WTC11 (cell line): ENCODE measurements around the gene PSMA4.

Source experiments
- CBFB ChIP-seq: sonication (generic); formaldehyde crosslinking; IDR thresholded peaks from 2 replicates; pipeline ENCODE4 v1.8.1; 2022; ENCODE audit warnings: mild to moderate bottlenecking, low read depth, missing genetic modification reagents
- CTCF ChIP-seq: fragments of 200-600 bp; IDR thresholded peaks from 2 replicates; pipeline ENCODE4 v1.8.0; 2022; ENCODE audit warnings: antibody characterized with exemption
- E2F5 ChIP-seq: sonication (generic); formaldehyde crosslinking; IDR thresholded peaks from 2 replicates; pipeline ENCODE4 v1.8.1; 2022; ENCODE audit warnings: mild to moderate bottlenecking, moderate library complexity, missing genetic modification reagents
- MAX ChIP-seq: sonication (generic); formaldehyde crosslinking; IDR thresholded peaks from 2 replicates; pipeline ENCODE4 v1.8.0; 2022; ENCODE audit warnings: mild to moderate bottlenecking, missing genetic modification reagents
- NFYB ChIP-seq: sonication (generic); formaldehyde crosslinking; conservative IDR thresholded peaks from 2 replicates; pipeline ENCODE4 v1.8.0; 2022; ENCODE audit warnings: low read depth, missing genetic modification reagents
- NR3C1 ChIP-seq: sonication (generic); formaldehyde crosslinking; conservative IDR thresholded peaks from 2 replicates; pipeline ENCODE4 v1.8.1; 2023; ENCODE audit warnings: low read depth, mild to moderate bottlenecking, missing genetic modification reagents
- SP1 ChIP-seq: sonication (generic); formaldehyde crosslinking; conservative IDR thresholded peaks from 2 replicates; pipeline ENCODE4 v1.8.1; 2022; ENCODE audit warnings: missing genetic modification reagents
- ZNF138 ChIP-seq: sonication (generic); formaldehyde crosslinking; conservative IDR thresholded peaks from 2 replicates; pipeline ENCODE4 v1.8.1; 2022; ENCODE audit warnings: mild to moderate bottlenecking, moderate library complexity, missing genetic modification reagents
- ZNF219 ChIP-seq: sonication (generic); formaldehyde crosslinking; IDR thresholded peaks from 2 replicates; pipeline ENCODE4 v1.8.0; 2023; ENCODE audit warnings: missing genetic modification reagents, mild to moderate bottlenecking, borderline replicate concordance

- TF ChIP-seq MAX (no peak), CTCF (no peak), ZNF219 (CRISPR knock-in tag) (no peak), CBFB (CRISPR knock-in tag) (no peak), SP1 (CRISPR knock-in tag) (no peak), NR3C1 (CRISPR knock-in tag) (no peak), ZNF138 (CRISPR knock-in tag) (no peak), NFYB (CRISPR knock-in tag) (no peak), E2F5 (no peak)
Measured at GRCh38 chr15:78540871-78541743, 863 bp downstream of the PSMA4 start.
